Sigmoid colon (tissue), 4 donors: ENCODE measurements around the gene CASR.

Experiments
- EP300 ChIP-seq, 4 donors: sonication (generic); formaldehyde crosslinking; IDR thresholded peaks; one replicate each; pipeline ENCODE4 v1.6.1; 2017; ENCODE audit warnings: antibody characterized with exemption in 4 of 4
- POLR2A ChIP-seq, 2 donors: fragments of 450-650 bp; IDR thresholded peaks; one replicate each; pipeline ENCODE4 v1.6.1; 2016; ENCODE audit warnings: antibody characterized with exemption in 2 of 2, mild to moderate bottlenecking in 2 of 2, moderate library complexity in 2 of 2
- POLR2AphosphoS5 ChIP-seq, 4 donors: sonication (generic); formaldehyde crosslinking; IDR thresholded peaks; one replicate each; pipeline ENCODE4 v1.6.1; 2017; ENCODE audit warnings: antibody characterized with exemption in 4 of 4
- TF ChIP-seq, protein P1 (sequence below), 4 experiments: fragments of 450-650 bp in 3 of 4; fragments of 200-600 bp in 1 of 4; IDR thresholded peaks; one replicate each; pipeline ENCODE4 v1.5.1; 2016 to 2019; ENCODE audit warnings: antibody characterized with exemption in 4 of 4, mild to moderate bottlenecking in 3 of 4, moderate library complexity in 2 of 4

DNA sequence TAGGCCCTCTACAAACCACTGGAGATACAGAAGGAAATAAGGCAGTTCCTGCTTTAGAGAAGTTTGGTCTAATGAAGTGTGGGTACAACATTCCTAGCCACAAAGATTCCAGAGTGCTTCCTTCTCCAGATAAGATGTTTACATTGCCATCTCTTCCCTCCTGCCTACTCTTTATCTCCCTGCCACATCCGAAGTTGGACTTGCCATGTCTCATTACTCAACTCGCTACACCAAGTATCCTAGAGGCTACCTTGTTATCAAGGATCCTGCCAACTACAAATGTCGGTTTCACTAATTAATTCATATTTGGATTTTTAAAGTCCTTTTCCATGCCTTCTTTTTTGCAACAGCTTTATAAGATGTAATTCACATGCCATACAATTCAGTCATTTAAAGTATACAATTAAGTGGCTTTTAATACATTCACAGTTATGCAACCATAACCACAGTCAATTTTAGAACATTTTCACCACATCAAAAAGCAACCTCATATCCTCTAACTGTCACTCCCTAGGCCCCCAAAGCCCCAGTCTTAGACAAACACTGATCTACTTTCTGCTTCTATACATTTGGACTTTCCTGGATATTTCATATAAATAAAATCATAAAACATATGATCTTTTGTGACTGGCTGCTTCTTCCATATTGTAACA, 87.9 kb downstream of the CASR start:
- no peak for TF ChIP-seq POLR2A (IDR thresholded peaks at IDR 0.05)
- TF ChIP-seq, protein P1, sequence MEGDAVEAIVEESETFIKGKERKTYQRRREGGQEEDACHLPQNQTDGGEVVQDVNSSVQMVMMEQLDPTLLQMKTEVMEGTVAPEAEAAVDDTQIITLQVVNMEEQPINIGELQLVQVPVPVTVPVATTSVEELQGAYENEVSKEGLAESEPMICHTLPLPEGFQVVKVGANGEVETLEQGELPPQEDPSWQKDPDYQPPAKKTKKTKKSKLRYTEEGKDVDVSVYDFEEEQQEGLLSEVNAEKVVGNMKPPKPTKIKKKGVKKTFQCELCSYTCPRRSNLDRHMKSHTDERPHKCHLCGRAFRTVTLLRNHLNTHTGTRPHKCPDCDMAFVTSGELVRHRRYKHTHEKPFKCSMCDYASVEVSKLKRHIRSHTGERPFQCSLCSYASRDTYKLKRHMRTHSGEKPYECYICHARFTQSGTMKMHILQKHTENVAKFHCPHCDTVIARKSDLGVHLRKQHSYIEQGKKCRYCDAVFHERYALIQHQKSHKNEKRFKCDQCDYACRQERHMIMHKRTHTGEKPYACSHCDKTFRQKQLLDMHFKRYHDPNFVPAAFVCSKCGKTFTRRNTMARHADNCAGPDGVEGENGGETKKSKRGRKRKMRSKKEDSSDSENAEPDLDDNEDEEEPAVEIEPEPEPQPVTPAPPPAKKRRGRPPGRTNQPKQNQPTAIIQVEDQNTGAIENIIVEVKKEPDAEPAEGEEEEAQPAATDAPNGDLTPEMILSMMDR (IDR thresholded peaks at IDR 0.05), result no peak
- TF ChIP-seq EP300 (IDR thresholded peaks at IDR 0.05), result no peak
- TF ChIP-seq POLR2AphosphoS5 (IDR thresholded peaks at IDR 0.05), result no peak
